Measurements from ENCODE around the gene AXDND1.

DNA sequence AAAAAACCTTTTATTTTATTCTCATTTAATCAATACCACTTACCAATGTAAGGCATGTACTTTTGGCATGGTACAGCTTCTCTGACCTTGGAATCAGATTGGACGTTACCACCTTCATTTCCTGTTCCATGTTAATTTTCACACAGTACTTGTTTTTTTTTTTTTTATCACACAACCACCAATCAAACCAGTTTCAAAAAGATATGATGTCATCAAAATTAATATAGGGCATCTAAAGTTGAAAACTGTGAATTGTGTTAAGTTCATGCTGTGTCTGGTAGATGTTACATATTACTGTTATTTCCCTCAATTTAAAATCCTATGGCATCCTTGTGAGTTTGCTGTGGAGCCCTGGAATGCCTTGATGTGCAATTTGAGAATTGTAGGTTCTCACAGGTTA is 124.8 kb downstream of the AXDND1 start:
- TF ChIP-seq CTCF (IDR thresholded peaks at IDR 0.05; ENCODE audit: poor library complexity, severe bottlenecking) = no peak
- TF ChIP-seq, protein P1, sequence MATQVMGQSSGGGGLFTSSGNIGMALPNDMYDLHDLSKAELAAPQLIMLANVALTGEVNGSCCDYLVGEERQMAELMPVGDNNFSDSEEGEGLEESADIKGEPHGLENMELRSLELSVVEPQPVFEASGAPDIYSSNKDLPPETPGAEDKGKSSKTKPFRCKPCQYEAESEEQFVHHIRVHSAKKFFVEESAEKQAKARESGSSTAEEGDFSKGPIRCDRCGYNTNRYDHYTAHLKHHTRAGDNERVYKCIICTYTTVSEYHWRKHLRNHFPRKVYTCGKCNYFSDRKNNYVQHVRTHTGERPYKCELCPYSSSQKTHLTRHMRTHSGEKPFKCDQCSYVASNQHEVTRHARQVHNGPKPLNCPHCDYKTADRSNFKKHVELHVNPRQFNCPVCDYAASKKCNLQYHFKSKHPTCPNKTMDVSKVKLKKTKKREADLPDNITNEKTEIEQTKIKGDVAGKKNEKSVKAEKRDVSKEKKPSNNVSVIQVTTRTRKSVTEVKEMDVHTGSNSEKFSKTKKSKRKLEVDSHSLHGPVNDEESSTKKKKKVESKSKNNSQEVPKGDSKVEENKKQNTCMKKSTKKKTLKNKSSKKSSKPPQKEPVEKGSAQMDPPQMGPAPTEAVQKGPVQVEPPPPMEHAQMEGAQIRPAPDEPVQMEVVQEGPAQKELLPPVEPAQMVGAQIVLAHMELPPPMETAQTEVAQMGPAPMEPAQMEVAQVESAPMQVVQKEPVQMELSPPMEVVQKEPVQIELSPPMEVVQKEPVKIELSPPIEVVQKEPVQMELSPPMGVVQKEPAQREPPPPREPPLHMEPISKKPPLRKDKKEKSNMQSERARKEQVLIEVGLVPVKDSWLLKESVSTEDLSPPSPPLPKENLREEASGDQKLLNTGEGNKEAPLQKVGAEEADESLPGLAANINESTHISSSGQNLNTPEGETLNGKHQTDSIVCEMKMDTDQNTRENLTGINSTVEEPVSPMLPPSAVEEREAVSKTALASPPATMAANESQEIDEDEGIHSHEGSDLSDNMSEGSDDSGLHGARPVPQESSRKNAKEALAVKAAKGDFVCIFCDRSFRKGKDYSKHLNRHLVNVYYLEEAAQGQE (IDR thresholded peaks at IDR 0.05; ENCODE audit: borderline replicate concordance) = no peak
- TF ChIP-seq EZH2 (IDR thresholded peaks at IDR 0.05; ENCODE audit: borderline replicate concordance, insufficient read depth, low read length, poor library complexity, severe bottlenecking) = no peak
- TF ChIP-seq EP300 (conservative IDR thresholded peaks at IDR 0.05; ENCODE audit: poor library complexity, severe bottlenecking) = no peak

All from neural cell (in vitro differentiated cells).